Measurements from ENCODE around the gene GHRL. TPM values are rescaled to one million over a fixed set of nuclear protein-coding genes. Genes with fewer than 3 reads are reported as not detected.

Gene GHRL
- total RNA-seq, 4 donors from 2014 or later: 0.55 to 8.2 TPM; not detected in 2

DNA sequence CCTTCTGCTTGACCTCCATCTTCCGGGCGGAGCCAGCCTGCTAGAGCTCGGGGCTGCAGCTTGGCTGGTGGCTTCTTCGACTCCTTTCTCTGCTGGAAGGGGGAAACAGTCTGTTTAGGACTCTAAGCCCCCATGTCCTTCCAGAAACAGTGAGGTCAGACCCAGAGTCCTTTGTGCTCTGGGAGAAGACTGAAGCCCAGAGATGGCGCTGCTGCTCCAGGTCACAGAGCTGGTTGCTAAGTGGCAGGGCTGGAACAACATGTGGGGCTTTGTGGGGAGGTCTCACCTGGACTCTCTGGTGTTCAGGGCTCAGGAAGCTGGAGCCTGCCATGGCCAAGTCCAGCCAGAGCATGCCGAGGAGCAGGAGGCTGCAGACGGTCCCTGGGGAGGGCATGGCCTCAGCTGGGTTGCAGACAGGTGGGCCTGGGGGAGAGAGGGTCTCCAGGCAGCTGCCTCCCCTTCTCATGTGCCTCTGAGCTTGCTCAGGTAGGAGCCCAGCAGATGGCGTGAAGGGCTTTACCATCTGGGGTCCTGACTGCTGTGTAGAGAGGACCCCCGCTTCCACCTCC is 2.9 kb downstream of the GHRL start:
- in situ Hi-C loops (cut with MboI; ENCODE audit: low pct_ligation_motif_present in 1 of 4, low pct_unique_long_range_greater_than_20kb in 1 of 4, low sequenced_read_pairs in 3 of 4) (no loop called here), intact Hi-C loops (cut with DNase I; ENCODE audit: low total_unique reads) (no loop called here)
- no peak for TF ChIP-seq POLR2A (IDR thresholded peaks at IDR 0.05)
- TF ChIP-seq POLR2AphosphoS5 (IDR thresholded peaks at IDR 0.05): no peak
- TF ChIP-seq, protein P1, sequence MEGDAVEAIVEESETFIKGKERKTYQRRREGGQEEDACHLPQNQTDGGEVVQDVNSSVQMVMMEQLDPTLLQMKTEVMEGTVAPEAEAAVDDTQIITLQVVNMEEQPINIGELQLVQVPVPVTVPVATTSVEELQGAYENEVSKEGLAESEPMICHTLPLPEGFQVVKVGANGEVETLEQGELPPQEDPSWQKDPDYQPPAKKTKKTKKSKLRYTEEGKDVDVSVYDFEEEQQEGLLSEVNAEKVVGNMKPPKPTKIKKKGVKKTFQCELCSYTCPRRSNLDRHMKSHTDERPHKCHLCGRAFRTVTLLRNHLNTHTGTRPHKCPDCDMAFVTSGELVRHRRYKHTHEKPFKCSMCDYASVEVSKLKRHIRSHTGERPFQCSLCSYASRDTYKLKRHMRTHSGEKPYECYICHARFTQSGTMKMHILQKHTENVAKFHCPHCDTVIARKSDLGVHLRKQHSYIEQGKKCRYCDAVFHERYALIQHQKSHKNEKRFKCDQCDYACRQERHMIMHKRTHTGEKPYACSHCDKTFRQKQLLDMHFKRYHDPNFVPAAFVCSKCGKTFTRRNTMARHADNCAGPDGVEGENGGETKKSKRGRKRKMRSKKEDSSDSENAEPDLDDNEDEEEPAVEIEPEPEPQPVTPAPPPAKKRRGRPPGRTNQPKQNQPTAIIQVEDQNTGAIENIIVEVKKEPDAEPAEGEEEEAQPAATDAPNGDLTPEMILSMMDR (IDR thresholded peaks at IDR 0.05): no peak
- no peak for TF ChIP-seq EP300 (IDR thresholded peaks at IDR 0.05; ENCODE audit: low read depth)
- Histone ChIP-seq H3K4me3 (no peak overlapping the region), H3K36me3 (peaks cover 0 to 3% (median 0%) of the 10 kb centered on the region in 4 donors), H3K4me1 (no peaks in the 10 kb centered on the region), H3K27me3 (no peaks in the 10 kb centered on the region), H3K9me3 (no peaks in the 10 kb centered on the region), H3K27ac (no peak overlapping the region)
- DNase-seq: no peak
- WGBS, 2 donors (ENCODE audit: low coverage in 1 of 2): 89% methylated on average over 9 of the region's 9 CpGs; no CpG with 5 or more reads in 1 of the 2 donors

DNA sequence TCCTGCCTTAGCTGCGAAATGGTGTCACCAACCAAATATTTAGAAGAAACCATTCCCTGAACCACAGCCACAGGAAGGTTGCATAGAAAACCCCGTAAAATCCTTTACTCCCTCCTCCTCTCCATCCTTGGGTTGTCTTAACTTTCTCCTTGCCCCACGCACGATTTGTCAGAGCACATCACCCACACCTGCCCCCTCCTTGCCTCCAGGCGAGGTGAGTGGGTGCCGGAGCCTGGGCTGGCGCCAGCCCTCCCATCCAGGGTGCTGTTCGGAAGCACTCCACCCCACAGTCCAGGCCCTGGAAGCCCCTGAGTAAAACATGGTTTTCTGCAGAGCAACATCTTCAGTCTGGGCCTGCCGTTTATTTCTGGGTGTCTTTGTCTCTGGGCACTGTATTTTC is 3.7 kb downstream of the GHRL start:
- DNase-seq: no peak
- Histone ChIP-seq H3K27me3 (no peaks in the 10 kb centered on the region), H3K9me3 (no peaks in the 10 kb centered on the region), H3K4me1 (no peaks in the 10 kb centered on the region), H3K4me3 (no peak overlapping the region), H3K27ac (no peak overlapping the region), H3K36me3 (peaks cover 0 to 3% (median 0%) of the 10 kb centered on the region in 4 donors)
- 98 to 100% methylated on average over 1 to 9 of the region's 9 CpGs for WGBS, 2 donors (ENCODE audit: low coverage in 1 of 2)
- intact Hi-C loops (cut with DNase I; ENCODE audit: low total_unique reads): no loop called here
- in situ Hi-C loops (cut with MboI; ENCODE audit: low pct_ligation_motif_present in 1 of 4, low pct_unique_long_range_greater_than_20kb in 1 of 4, low sequenced_read_pairs in 3 of 4): no loop called here
- TF ChIP-seq POLR2A (IDR thresholded peaks at IDR 0.05) (no peak), POLR2AphosphoS5 (IDR thresholded peaks at IDR 0.05) (no peak), EP300 (IDR thresholded peaks at IDR 0.05; ENCODE audit: low read depth) (no peak)
- TF ChIP-seq, protein P1 (IDR thresholded peaks at IDR 0.05): no peak

DNA sequence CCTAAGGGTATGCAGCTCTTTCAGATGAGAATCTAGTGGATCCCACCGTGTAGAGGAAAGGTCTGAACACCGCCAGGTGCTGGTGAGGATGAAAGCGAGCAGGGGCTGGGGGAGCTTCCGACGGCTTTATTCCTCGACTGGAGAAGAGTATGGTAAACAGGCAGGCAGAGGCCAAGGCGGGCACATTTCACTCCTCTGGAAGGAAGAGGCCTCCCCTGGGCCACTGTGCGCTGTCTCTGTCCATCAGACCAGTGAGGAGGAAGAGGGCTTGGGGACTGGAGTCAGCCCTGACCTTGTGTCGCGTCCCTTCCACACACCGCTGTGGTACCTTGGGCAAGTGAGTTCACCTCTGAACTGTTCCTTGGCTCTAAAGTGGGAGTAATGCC is 4.2 kb downstream of the GHRL start:
- Histone ChIP-seq H3K4me3 (no peak overlapping the region), H3K36me3 (peaks cover 0 to 3% (median 0%) of the 10 kb centered on the region in 4 donors), H3K4me1 (no peaks in the 10 kb centered on the region), H3K27me3 (no peaks in the 10 kb centered on the region), H3K27ac (no peak overlapping the region), H3K9me3 (no peaks in the 10 kb centered on the region)
- no peak for DNase-seq
- WGBS, 2 donors (ENCODE audit: low coverage in 1 of 2): 92 to 95% methylated on average over 5 to 11 of the region's 11 CpGs
- in situ Hi-C loops (cut with MboI; ENCODE audit: low pct_ligation_motif_present in 1 of 4, low pct_unique_long_range_greater_than_20kb in 1 of 4, low sequenced_read_pairs in 3 of 4) (no loop called here), intact Hi-C loops (cut with DNase I; ENCODE audit: low total_unique reads) (no loop called here)
- TF ChIP-seq POLR2A (IDR thresholded peaks at IDR 0.05): no peak
- no peak for TF ChIP-seq EP300 (IDR thresholded peaks at IDR 0.05; ENCODE audit: low read depth)
- TF ChIP-seq, protein P1 (IDR thresholded peaks at IDR 0.05): no peak
- TF ChIP-seq POLR2AphosphoS5 (IDR thresholded peaks at IDR 0.05): no peak

DNA sequence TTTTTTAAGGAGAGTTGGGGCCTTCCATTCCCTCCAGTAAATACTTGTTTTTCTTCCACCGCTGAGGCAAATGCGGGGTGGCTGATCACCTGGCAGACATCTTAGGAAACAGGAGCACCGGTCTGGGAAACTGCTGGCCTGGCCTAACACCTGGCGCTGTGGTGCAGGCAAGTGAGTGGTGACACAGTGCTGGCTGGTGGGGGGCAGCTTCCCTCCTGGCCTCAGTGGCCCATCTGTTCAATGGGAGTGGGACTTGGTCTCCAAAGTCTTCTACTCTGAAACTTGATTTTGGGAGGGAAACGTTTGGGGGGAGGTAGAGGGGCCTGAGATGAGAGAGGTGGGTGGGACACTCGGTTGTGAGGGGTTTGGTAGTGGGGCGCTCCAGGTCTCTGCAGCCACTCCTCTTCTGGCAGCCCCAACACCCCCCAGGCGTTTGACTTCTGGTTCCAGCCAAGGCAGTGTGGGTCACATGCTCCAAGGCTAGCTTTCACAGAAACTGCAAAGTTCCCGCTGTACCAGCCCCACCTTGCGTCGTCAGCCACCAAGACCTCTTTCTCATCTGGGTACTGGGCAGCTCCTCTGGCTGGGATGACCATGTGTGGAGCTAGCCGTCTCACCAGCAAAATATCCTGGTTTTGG is 4.7 kb downstream of the GHRL start:
- Histone ChIP-seq H3K4me1 (no peaks in the 10 kb centered on the region), H3K36me3 (peaks cover 0 to 3% (median under 1%) of the 10 kb centered on the region in 4 donors), H3K27me3 (no peaks in the 10 kb centered on the region), H3K27ac (no peak overlapping the region), H3K4me3 (no peak overlapping the region), H3K9me3 (no peaks in the 10 kb centered on the region)
- TF ChIP-seq, protein P1 (IDR thresholded peaks at IDR 0.05): no peak
- intact Hi-C loops (cut with DNase I; ENCODE audit: low total_unique reads): no loop called here
- no peak for DNase-seq
- in situ Hi-C loops (cut with MboI; ENCODE audit: low pct_ligation_motif_present in 1 of 4, low pct_unique_long_range_greater_than_20kb in 1 of 4, low sequenced_read_pairs in 3 of 4): no loop called here
- WGBS, 2 donors (ENCODE audit: low coverage in 1 of 2): 92% methylated on average over 12 of the region's 12 CpGs; no CpG with 5 or more reads in 1 of the 2 donors
